GM12892 (cell line): ENCODE measurements around the gene NRTN.

Experiments used
- POLR2A ChIP-seq: IDR thresholded peaks from 2 replicates; pipeline ENCODE4 v1.6.1; 2011; ENCODE audit warnings: low read depth, low read length, control low read depth
- POLR2AphosphoS5 ChIP-seq: IDR thresholded peaks from 2 replicates; pipeline ENCODE4 v1.6.1; 2011; ENCODE audit warnings: low read depth, low read length, control low read depth
- TAF1 ChIP-seq: IDR thresholded peaks from 2 replicates; pipeline ENCODE4 v1.6.1; 2011; ENCODE audit warnings: low read depth, mild to moderate bottlenecking, control low read depth, low read length, borderline replicate concordance

DNA sequence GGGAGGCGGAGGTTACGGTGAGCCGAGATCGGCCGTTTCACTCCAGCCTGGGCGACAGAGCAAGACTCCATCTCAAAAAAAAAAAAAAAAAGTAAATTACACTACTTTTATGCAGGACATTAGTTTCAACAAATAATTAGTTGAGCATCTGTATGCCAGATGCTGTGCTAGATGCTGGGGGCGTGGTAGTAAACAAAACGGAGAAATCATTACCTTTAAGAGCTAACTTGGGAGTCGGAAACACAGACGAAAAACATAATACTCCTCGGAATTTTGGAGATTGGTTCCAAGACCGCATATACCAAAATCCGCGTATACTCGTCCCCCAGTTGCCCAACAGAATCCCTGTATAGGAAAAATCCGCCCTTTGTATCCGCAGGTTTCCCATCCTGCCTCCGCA is 12.6 kb upstream of the NRTN start:
- TF ChIP-seq POLR2AphosphoS5 (no peak), POLR2A (no peak), TAF1 (no peak)
